DMS79 treated with DMSO at 0.1 percent for 48 hours (cell line): ENCODE measurements around the gene SCN4B.

Experiments
- DNase-seq: peaks from one replicate; lab custom pipeline; 2025; lab: John Stamatoyannopoulos, UW

Gene SCN4B

GRCh38 chr11:118174006-118174567, 21.5 kb upstream of the SCN4B start:
- no peak for DNase-seq

- DNase-seq, result no peak
These were observed 19.7 kb upstream of the SCN4B start for GRCh38 chr11:118172356-118172755.

- DNase-seq, result peak; percentile 82
These were observed 18.8 kb upstream of the SCN4B start for GRCh38 chr11:118171269-118172062.

GRCh38 chr11:118170882-118171268, 18.3 kb upstream of the SCN4B start:
- peak; percentile 74 for DNase-seq

GRCh38 chr11:118170231-118170630, 17.6 kb upstream of the SCN4B start:
- no peak for DNase-seq

- no peak for DNase-seq
These were observed 16.9 kb upstream of the SCN4B start for GRCh38 chr11:118169300-118170140.

- no peak for DNase-seq
These were observed 16.1 kb upstream of the SCN4B start for GRCh38 chr11:118168751-118169150.

GRCh38 chr11:118168316-118168715, 15.7 kb upstream of the SCN4B start:
- DNase-seq, result no peak

GRCh38 chr11:118167906-118168305, 15.3 kb upstream of the SCN4B start:
- DNase-seq, result no peak

- DNase-seq, result no peak
These were observed 14.6 kb upstream of the SCN4B start for GRCh38 chr11:118167253-118167652.

- no peak for DNase-seq
These were observed 14.0 kb upstream of the SCN4B start for GRCh38 chr11:118166641-118167040.

GRCh38 chr11:118164885-118165284, 12.3 kb upstream of the SCN4B start:
- DNase-seq, result no peak

- DNase-seq, result no peak
These were observed 10.9 kb upstream of the SCN4B start for GRCh38 chr11:118163494-118163893.

GRCh38 chr11:118162846-118163245, 10.2 kb upstream of the SCN4B start:
- no peak for DNase-seq

- no peak for DNase-seq
These were observed 9.2 kb upstream of the SCN4B start for GRCh38 chr11:118161786-118162185.

- no peak for DNase-seq
These were observed 4.7 kb upstream of the SCN4B start for GRCh38 chr11:118157186-118157895.

- no peak for DNase-seq
These were observed 4.0 kb upstream of the SCN4B start for GRCh38 chr11:118156531-118157185.

GRCh38 chr11:118155776-118156530, 3.3 kb upstream of the SCN4B start:
- DNase-seq, result peak; percentile 58

- DNase-seq, result no peak
These were observed 2.0 kb upstream of the SCN4B start for GRCh38 chr11:118154641-118155040.

GRCh38 chr11:118153976-118154375, 1.4 kb upstream of the SCN4B start:
- DNase-seq, result no peak

GRCh38 chr11:118153516-118153915, 893 bp upstream of the SCN4B start:
- DNase-seq, result no peak
